H1 (cell line): Measurements from ENCODE around the gene SYCE3. TPM values are rescaled to one million over a fixed set of nuclear protein-coding genes. Genes with fewer than 3 reads are reported as not detected.

Source experiments
- CTCF ChIA-PET: fragments of 300-600 bp; sonication (Branson Sonifier 250); formaldehyde crosslinking; loops from one replicate; lab custom pipeline; 2021; ENCODE audit not compliant: partially characterized antibody; lab: Charles Lee
- POLR2A ChIA-PET: fragments of 300-600 bp; sonication (Branson Sonifier 250); formaldehyde crosslinking; loops from one replicate; lab custom pipeline; 2021; ENCODE audit warnings: inconsistent platforms; ENCODE audit not compliant: partially characterized antibody; lab: Charles Lee
- DNase-seq, 2 experiments: peaks; one replicate each; pipeline versions ENCODE4 v3.0.0 to v3.0.0-alpha.2; 2010 to 2022; ENCODE audit warnings: low spot score in 2 of 2, low read depth in 1 of 2, mixed read lengths in 1 of 2
- FAIRE-seq: peaks from 2 replicates; lab custom pipeline; 2011; peaks lifted over from hg19 to GRCh38; lab: Jason Lieb, UNC
- H2AFZ ChIP-seq: 2 replicates; pipeline ENCODE4 v1.8.1; 2012; ENCODE audit warnings: low read length, inconsistent platforms
- H2AK5ac ChIP-seq: 2 replicates; pipeline ENCODE4 v1.6.1; 2013; ENCODE audit warnings: low read depth, low read length
- H2BK120ac ChIP-seq: replicated peaks from 2 replicates; pipeline ENCODE3; 2013; ENCODE audit warnings: low read depth, low read length, inconsistent platforms
- H2BK12ac ChIP-seq: 2 replicates; pipeline ENCODE4 v1.6.1; 2013; ENCODE audit warnings: low read depth, low read length
- H2BK15ac ChIP-seq: 2 replicates; pipeline ENCODE4 v1.6.1; 2013; ENCODE audit warnings: low read length
- H2BK20ac ChIP-seq: 2 replicates; pipeline ENCODE4 v1.6.1; 2013; ENCODE audit warnings: low read length
- H2BK5ac ChIP-seq: 2 replicates; pipeline ENCODE4 v1.6.1; 2013; ENCODE audit warnings: low read depth, low read length
- H3K14ac ChIP-seq: 2 replicates; pipeline ENCODE4 v1.6.1; 2013; ENCODE audit warnings: inconsistent platforms; ENCODE audit not compliant: insufficient read length
- H3K18ac ChIP-seq: 2 replicates; pipeline ENCODE4 v1.6.1; 2013; ENCODE audit warnings: low read length; ENCODE audit errors: extremely low read depth
- H3K23ac ChIP-seq: 2 replicates; pipeline ENCODE4 v1.6.1; 2013; ENCODE audit warnings: inconsistent platforms; ENCODE audit not compliant: insufficient read length
- H3K23me2 ChIP-seq: 2 replicates; pipeline ENCODE4 v1.6.1; 2013; ENCODE audit warnings: low read depth, low read length
- H3K27ac ChIP-seq: 2 replicates; pipeline ENCODE4 v1.6.1; 2011; ENCODE audit warnings: low read depth, low read length, inconsistent platforms
- H3K27me3 ChIP-seq, 4 experiments: replicated peaks in 1 of 4; 1 replicate in 1 of 4; 2 replicates in 3 of 4; pipeline versions ENCODE4 v1.6.1 to v1.8.1; 2011 to 2013; ENCODE audit warnings: low read length in 3 of 4, mild to moderate bottlenecking in 3 of 4, inconsistent platforms in 2 of 4, mixed read lengths in 2 of 4, moderate library complexity in 1 of 4; ENCODE audit not compliant: control insufficient read depth in 3 of 4, insufficient read depth in 3 of 4; ENCODE audit errors: extremely low read depth in 1 of 4
- H3K36me3 ChIP-seq, 4 experiments: 2 replicates each; pipeline versions ENCODE4 v1.6.1 to v1.8.1; 2011 to 2013; ENCODE audit warnings: mild to moderate bottlenecking in 4 of 4, low read length in 3 of 4, moderate library complexity in 2 of 4, control low read depth in 1 of 4, inconsistent platforms in 1 of 4; ENCODE audit not compliant: insufficient read depth in 4 of 4, control insufficient read depth in 2 of 4
- H3K4ac ChIP-seq: replicated peaks from 2 replicates; pipeline ENCODE3; 2013; ENCODE audit warnings: low read length, low read depth, mixed read lengths, inconsistent platforms; ENCODE audit not compliant: insufficient read length
- H3K4me1 ChIP-seq, 4 experiments: replicated peaks in 1 of 4; 1 replicate in 1 of 4; 2 replicates in 3 of 4; pipeline versions ENCODE4 v1.6.1 to v1.8.1; 2011 to 2013; ENCODE audit warnings: low read length in 3 of 4, inconsistent platforms in 2 of 4, mixed read lengths in 1 of 4; ENCODE audit not compliant: insufficient read depth in 4 of 4, control insufficient read depth in 3 of 4
- H3K4me2 ChIP-seq, 2 experiments: 2 replicates each; pipeline versions ENCODE4 v1.6.1 to v1.8.1; 2011 to 2013; ENCODE audit warnings: low read depth in 2 of 2, low read length in 2 of 2, control low read depth in 1 of 2, inconsistent platforms in 1 of 2, mild to moderate bottlenecking in 1 of 2; ENCODE audit not compliant: insufficient read depth in 1 of 2
- H3K4me3 ChIP-seq, 4 experiments: fragments of 200-600, 300-600 bp in 1 of 4; sonication (generic), shearing (Covaris generic), sonication (Bioruptor Twin) in 1 of 4; 2 replicates each; pipeline versions ENCODE4 v1.5.1 to v1.8.1; 2011 to 2016; ENCODE audit warnings: low read length in 4 of 4, low read depth in 3 of 4, control low read depth in 2 of 4, inconsistent platforms in 2 of 4, mild to moderate bottlenecking in 2 of 4, mixed read lengths in 1 of 4, moderate library complexity in 1 of 4; ENCODE audit not compliant: insufficient read depth in 2 of 4; ENCODE audit errors: extremely low read depth in 1 of 4
- H3K56ac ChIP-seq: replicated peaks from 2 replicates; pipeline ENCODE3; 2013; ENCODE audit warnings: low read depth, mild to moderate bottlenecking, mixed read lengths, low read length, inconsistent platforms; ENCODE audit not compliant: insufficient read length
- H3K79me1 ChIP-seq: 2 replicates; pipeline ENCODE4 v1.6.1; 2013; ENCODE audit warnings: low read depth, low read length, control low read depth
- H3K79me2 ChIP-seq, 2 experiments: 2 replicates each; pipeline versions ENCODE4 v1.6.1 to v1.8.1; 2012 to 2013; ENCODE audit warnings: low read length in 2 of 2, mild to moderate bottlenecking in 2 of 2, inconsistent platforms in 1 of 2; ENCODE audit not compliant: insufficient read depth in 2 of 2, control insufficient read depth in 1 of 2
- H3K9ac ChIP-seq, 4 experiments: replicated peaks in 1 of 4; 1 replicate in 1 of 4; 2 replicates in 3 of 4; pipeline versions ENCODE4 v1.6.1 to v1.8.1; 2011 to 2013; ENCODE audit warnings: low read depth in 3 of 4, low read length in 3 of 4, control low read depth in 2 of 4, mild to moderate bottlenecking in 2 of 4, moderate library complexity in 2 of 4, inconsistent platforms in 1 of 4; ENCODE audit errors: extremely low read depth in 1 of 4
- H3K9me3 ChIP-seq, 2 experiments: 2 replicates each; pipeline versions ENCODE4 v1.6.1 to v1.8.1; 2012 to 2013; ENCODE audit warnings: mild to moderate bottlenecking in 2 of 2, moderate library complexity in 2 of 2, control low read depth in 1 of 2, inconsistent platforms in 1 of 2, low read depth in 1 of 2, low read length in 1 of 2, mixed read lengths in 1 of 2; ENCODE audit not compliant: insufficient read depth in 2 of 2
- H4K20me1 ChIP-seq, 2 experiments: replicated peaks in 1 of 2; 2 replicates each; pipeline versions ENCODE3 to v1.8.1; 2011 to 2013; ENCODE audit warnings: inconsistent platforms in 2 of 2, low read length in 2 of 2, mild to moderate bottlenecking in 1 of 2; ENCODE audit not compliant: insufficient read depth in 2 of 2, control insufficient read depth in 1 of 2
- H4K5ac ChIP-seq: 2 replicates; pipeline ENCODE4 v1.6.1; 2013; ENCODE audit warnings: low read length, low read depth, mixed read lengths, inconsistent platforms; ENCODE audit not compliant: insufficient read length
- H4K8ac ChIP-seq: 2 replicates; pipeline ENCODE4 v1.8.0; 2013; ENCODE audit warnings: mild to moderate bottlenecking, moderate library complexity, low read length, inconsistent platforms; ENCODE audit not compliant: insufficient read depth; ENCODE audit errors: extremely low read depth
- H4K91ac ChIP-seq: replicated peaks from 2 replicates; pipeline ENCODE3; 2013; ENCODE audit warnings: low read length, mixed read lengths, inconsistent platforms; ENCODE audit not compliant: insufficient read length
- CBX5 ChIP-seq: fragments of 300-800, 300-1000 bp; sonication (generic); IDR thresholded peaks from 2 replicates; pipeline ENCODE4 v1.7.1; 2016; ENCODE audit warnings: antibody characterized with exemption, low read length, low read depth
- EP300 ChIP-seq, 2 experiments: IDR thresholded peaks; 1 replicate in 1 of 2; 2 replicates in 1 of 2; pipeline ENCODE4 v1.6.1; 2011 to 2012; ENCODE audit warnings: low read depth in 2 of 2, low read length in 2 of 2, mild to moderate bottlenecking in 2 of 2, borderline replicate concordance in 1 of 2, inconsistent platforms in 1 of 2, moderate library complexity in 1 of 2
- GABPA ChIP-seq: IDR thresholded peaks from 2 replicates; pipeline ENCODE4 v1.6.1; 2011; ENCODE audit warnings: mild to moderate bottlenecking, low read length, moderate library complexity, borderline replicate concordance; ENCODE audit not compliant: insufficient read depth
- JUN ChIP-seq: IDR thresholded peaks from 2 replicates; pipeline ENCODE4 v1.6.1; 2011; ENCODE audit warnings: low read depth, mild to moderate bottlenecking, improper control_type of control experiment, low read length
- KDM4A ChIP-seq: IDR thresholded peaks from one replicate; pipeline ENCODE4 v1.7.1; 2012; ENCODE audit warnings: low read depth, mild to moderate bottlenecking, moderate library complexity, low read length, inconsistent platforms; ENCODE audit not compliant: severe bottlenecking
- POU5F1 ChIP-seq: IDR thresholded peaks from 2 replicates; pipeline ENCODE4 v1.6.1; 2011; ENCODE audit warnings: low read depth, mild to moderate bottlenecking, low read length, moderate library complexity
- RAD21 ChIP-seq, 2 experiments: IDR thresholded peaks in 1 of 2; conservative IDR thresholded peaks in 1 of 2; 2 replicates each; pipeline ENCODE4 v1.6.1; 2011; ENCODE audit warnings: low read depth in 2 of 2, low read length in 2 of 2, improper control_type of control experiment in 1 of 2, inconsistent platforms in 1 of 2, mild to moderate bottlenecking in 1 of 2, moderate library complexity in 1 of 2
- SAP30 ChIP-seq: fragments of 300-600 bp; sonication (generic); IDR thresholded peaks from 2 replicates; pipeline ENCODE4 v1.7.1; 2012; ENCODE audit warnings: low read length, moderate library complexity, mild to moderate bottlenecking, inconsistent platforms; ENCODE audit not compliant: insufficient read depth, insufficient replicate concordance
- SIN3A ChIP-seq, 2 experiments: IDR thresholded peaks in 1 of 2; conservative IDR thresholded peaks in 1 of 2; 2 replicates each; pipeline ENCODE4 v1.6.1; 2011 to 2012; ENCODE audit warnings: low read length in 2 of 2, improper control_type of control experiment in 1 of 2, low read depth in 1 of 2, mild to moderate bottlenecking in 1 of 2
- SIX5 ChIP-seq: IDR thresholded peaks from 2 replicates; pipeline ENCODE4 v1.6.1; 2011; ENCODE audit warnings: mild to moderate bottlenecking, low read depth, low read length
- TCF12 ChIP-seq: IDR thresholded peaks from 2 replicates; pipeline ENCODE4 v1.6.1; 2011; ENCODE audit warnings: low read depth, mild to moderate bottlenecking, low read length
- TEAD4 ChIP-seq: IDR thresholded peaks from 2 replicates; pipeline ENCODE4 v1.6.1; 2012; ENCODE audit warnings: low read depth, low read length, inconsistent platforms, mixed read lengths
- YY1 ChIP-seq: IDR thresholded peaks from 2 replicates; pipeline ENCODE4 v1.6.1; 2011; ENCODE audit warnings: low read depth, mild to moderate bottlenecking, low read length
- WGBS, 2 experiments: shearing (Covaris generic) in 1 of 2; methylation state at CpG; one replicate each; pipeline versions ENCODE4 v1.1.6 to v1.1.7; 2013 to 2015; ENCODE audit warnings: low lambda C conversion rate in 2 of 2, mixed read lengths in 2 of 2, inconsistent platforms in 1 of 2, low coverage in 1 of 2, missing lambda C conversion rate in 1 of 2; ENCODE audit not compliant: insufficient replicate concordance in 2 of 2, insufficient coverage in 1 of 2, insufficient read length in 1 of 2; ENCODE audit errors: extremely low coverage in 1 of 2, missing lambda C conversion rate in 1 of 2; 5-methylcytosine and 5-hydroxymethylcytosine counted together
- polyA plus RNA-seq, 7 experiments: library from polyadenylated mRNA; depleted of rRNA in 3 of 7; stranded (reverse) in 5 of 7; unstranded in 2 of 7; fragments of >200 nt in 5 of 7; fragments of 200-250 nt in 2 of 7; gene quantifications; 1 replicate in 5 of 7; 2 replicates in 1 of 7; 4 replicates in 1 of 7; pipeline versions ENCODE4 v1.2.1 to v1.2.3, GENCODE V29; 2011 to 2013; ENCODE audit warnings: missing spikeins in 2 of 7, mixed read lengths in 2 of 7
- total RNA-seq: library from RNA; stranded (reverse); fragmentation: NEBNext Ultra II Directional; extraction: Animal tissue kit (Norgen Biotek cat#: 25700); gene quantifications from 2 replicates; pipeline ENCODE4 v1.2.1, GENCODE V29; 2021

Gene SYCE3
- total and polyA plus RNA-seq, 2 of the 8 experiments (the other 6 are each of a cell fraction or from before 2014, with no cell fraction given), result 1.9 TPM; not detected in 1

- FAIRE-seq, result no peak
- Histone ChIP-seq H4K5ac (no peak overlapping the region), H3K14ac (no peak overlapping the region), H3K18ac (no peak overlapping the region), H3K4me3 (no peak overlapping the region), H2BK12ac (no peak overlapping the region), H2BK15ac (no peak overlapping the region), H3K23ac (no peak overlapping the region), H3K23me2 (peaks cover 10% of the 10 kb centered on the region; the same call in 1 of the 2 replicates), H4K8ac (no peak overlapping the region), H3K4ac (no peak overlapping the region), H3K27me3 (peaks cover 13 to 24% (median 21%) of the 10 kb centered on the region in 4 experiments), H3K79me1 (no peaks in the 10 kb centered on the region), H2BK20ac (no peak overlapping the region), H2BK5ac (no peak overlapping the region), H3K9me3 (no peaks in the 10 kb centered on the region), H3K79me2 (no peaks in the 10 kb centered on the region), H2AK5ac (no peak overlapping the region), H4K20me1 (no peaks in the 10 kb centered on the region), H3K4me2 (no peak overlapping the region), H3K27ac (no peak overlapping the region), H3K9ac (no peak overlapping the region), H2BK120ac (no peak overlapping the region), H3K4me1 (peaks cover 0 to 5% (median under 1%) of the 10 kb centered on the region in 4 experiments; a peak in 4 of 7 replicates), H2AFZ (no peak overlapping the region), H3K56ac (no peak overlapping the region), H3K36me3 (no peaks in the 10 kb centered on the region), H4K91ac (no peak overlapping the region)
- POLR2A ChIA-PET, result no interaction called here
- 92% methylated on average over 3 of the region's 3 CpGs; no CpG with 5 or more reads in 1 of the 2 experiments for WGBS, 2 experiments
- CTCF ChIA-PET, result interaction anchor here (1.0 to 6.6 kb wide), 6 partner anchors 9 to 160 kb away, joined by 3 to 36 read pairs (median 4); partner anchors contain the start of genes KLHDC7B and SCO2
- no peak for DNase-seq
- TF ChIP-seq SIN3A (conservative IDR thresholded peaks at IDR 0.05 in 1 of 2, IDR thresholded peaks at IDR 0.05 in 1 of 2; ENCODE audit: low read depth in 1 of 2, low read length in 2 of 2) (no peak), YY1 (no peak), EP300 (IDR thresholded peaks at IDR 0.05; ENCODE audit: borderline replicate concordance in 1 of 2, low read depth in 2 of 2, low read length in 2 of 2) (no peak), SIX5 (no peak), CBX5 (no peak), TEAD4 (no peak), RAD21 (IDR thresholded peaks at IDR 0.05 in 1 of 2, conservative IDR thresholded peaks at IDR 0.05 in 1 of 2; ENCODE audit: low read depth in 2 of 2, low read length in 2 of 2) (no peak), JUN (no peak), GABPA (no peak), KDM4A (no peak), TCF12 (no peak), SAP30 (no peak), POU5F1 (no peak)
Measured at GRCh38 chr22:50536226-50536625, 26.5 kb downstream of the SYCE3 start.
